Measurements from ENCODE around the gene HIBADH. TPM values are rescaled to one million over a fixed set of nuclear protein-coding genes. Genes with fewer than 3 reads are reported as not detected.

Gene HIBADH
- total and polyA plus RNA-seq, 9 of the 15 experiments (the other 6 are each of a cell fraction or from before 2014, with no cell fraction given): 10.7 to 67.8 (median 36.9) TPM

GRCh38 chr7:27611059-27611458 is 51.6 kb downstream of the HIBADH start:
- in situ Hi-C loops (cut with MboI): no loop called here

More at GRCh38 chr7:27611059-27611458, 51.6 kb downstream of the HIBADH start:
- DNase-seq (ENCODE audit: extremely low read depth in 1 of 4, low spot score in 3 of 4) (no peak), ATAC-seq (no peak), FAIRE-seq (no peak)
- WGBS (ENCODE audit: insufficient coverage, low coverage, missing lambda C conversion rate): 89% methylated on average over 3 of the region's 3 CpGs
- H3K4me2 ChIP-seq (ENCODE audit: insufficient read depth, low read length): no peak overlapping the region
- no peaks in the 10 kb centered on the region; the same call in 1 of the 2 replicates for H3K9me3 ChIP-seq (replicated peaks; ENCODE audit: control insufficient read depth, insufficient read depth, low read depth, low read length)
- H3K27ac ChIP-seq (ENCODE audit: extremely low read depth, low read depth, low read length): no peak overlapping the region
- intact Hi-C loops (cut with micrococcal nuclease): no loop called here
- no peaks in the 10 kb centered on the region for H3K79me2 ChIP-seq (ENCODE audit: control insufficient read depth, insufficient read depth, low read length)
- no peak overlapping the region for H2AFZ ChIP-seq (ENCODE audit: low read depth, low read length)
- H3K36me3 ChIP-seq (ENCODE audit: control insufficient read depth, insufficient read depth, low read length): peaks cover 3% of the 10 kb centered on the region; the same call in 1 of the 3 replicates
- H3K4me1 ChIP-seq (replicated peaks in 1 of 2; ENCODE audit: control insufficient read depth in 2 of 2, insufficient read depth in 2 of 2, low read length in 2 of 2): peaks cover 0 to 8% of the 10 kb centered on the region in 2 experiments; a peak in 3 of 5 replicates
- H3K9ac ChIP-seq (ENCODE audit: insufficient read depth in 1 of 2, low read depth in 2 of 2, low read length in 2 of 2): no peak overlapping the region
- BruUV-seq (replicated peaks): no TSS peak
- H3K4me3 ChIP-seq: no peak overlapping the region
- ChIA-PET POLR2A (interaction anchor here (0.7 kb wide), 1 partner anchor 31 kb away, joined by 3 read pairs; no protein-coding TSS in a partner anchor), CTCF (ENCODE audit: low intra/inter-chr PET ratio) (no interaction called here)
- no peaks in the 10 kb centered on the region for H3K27me3 ChIP-seq (ENCODE audit: control insufficient read depth in 2 of 2, insufficient read depth in 2 of 2, low read length in 2 of 2)
- TF ChIP-seq CC2D1A (IDR thresholded peaks at IDR 0.05) (no peak), ZBTB1 (CRISPR knock-in tag; IDR thresholded peaks at IDR 0.05; ENCODE audit: borderline replicate concordance, low read depth) (no peak), ARID1B (IDR thresholded peaks at IDR 0.05) (no peak), ZKSCAN3 (CRISPR knock-in tag; IDR thresholded peaks at IDR 0.05) (no peak), THAP7 (CRISPR knock-in tag; IDR thresholded peaks at IDR 0.05) (no peak), SIX5 (IDR thresholded peaks at IDR 0.05; ENCODE audit: borderline replicate concordance in 1 of 2, insufficient read depth in 1 of 2, low read depth in 1 of 2, low read length in 2 of 2) (no peak), MCM2 (IDR thresholded peaks at IDR 0.05; ENCODE audit: low read depth) (no peak), THAP12 (CRISPR knock-in tag; IDR thresholded peaks at IDR 0.05) (no peak)
- TF ChIP-seq, protein P1, sequence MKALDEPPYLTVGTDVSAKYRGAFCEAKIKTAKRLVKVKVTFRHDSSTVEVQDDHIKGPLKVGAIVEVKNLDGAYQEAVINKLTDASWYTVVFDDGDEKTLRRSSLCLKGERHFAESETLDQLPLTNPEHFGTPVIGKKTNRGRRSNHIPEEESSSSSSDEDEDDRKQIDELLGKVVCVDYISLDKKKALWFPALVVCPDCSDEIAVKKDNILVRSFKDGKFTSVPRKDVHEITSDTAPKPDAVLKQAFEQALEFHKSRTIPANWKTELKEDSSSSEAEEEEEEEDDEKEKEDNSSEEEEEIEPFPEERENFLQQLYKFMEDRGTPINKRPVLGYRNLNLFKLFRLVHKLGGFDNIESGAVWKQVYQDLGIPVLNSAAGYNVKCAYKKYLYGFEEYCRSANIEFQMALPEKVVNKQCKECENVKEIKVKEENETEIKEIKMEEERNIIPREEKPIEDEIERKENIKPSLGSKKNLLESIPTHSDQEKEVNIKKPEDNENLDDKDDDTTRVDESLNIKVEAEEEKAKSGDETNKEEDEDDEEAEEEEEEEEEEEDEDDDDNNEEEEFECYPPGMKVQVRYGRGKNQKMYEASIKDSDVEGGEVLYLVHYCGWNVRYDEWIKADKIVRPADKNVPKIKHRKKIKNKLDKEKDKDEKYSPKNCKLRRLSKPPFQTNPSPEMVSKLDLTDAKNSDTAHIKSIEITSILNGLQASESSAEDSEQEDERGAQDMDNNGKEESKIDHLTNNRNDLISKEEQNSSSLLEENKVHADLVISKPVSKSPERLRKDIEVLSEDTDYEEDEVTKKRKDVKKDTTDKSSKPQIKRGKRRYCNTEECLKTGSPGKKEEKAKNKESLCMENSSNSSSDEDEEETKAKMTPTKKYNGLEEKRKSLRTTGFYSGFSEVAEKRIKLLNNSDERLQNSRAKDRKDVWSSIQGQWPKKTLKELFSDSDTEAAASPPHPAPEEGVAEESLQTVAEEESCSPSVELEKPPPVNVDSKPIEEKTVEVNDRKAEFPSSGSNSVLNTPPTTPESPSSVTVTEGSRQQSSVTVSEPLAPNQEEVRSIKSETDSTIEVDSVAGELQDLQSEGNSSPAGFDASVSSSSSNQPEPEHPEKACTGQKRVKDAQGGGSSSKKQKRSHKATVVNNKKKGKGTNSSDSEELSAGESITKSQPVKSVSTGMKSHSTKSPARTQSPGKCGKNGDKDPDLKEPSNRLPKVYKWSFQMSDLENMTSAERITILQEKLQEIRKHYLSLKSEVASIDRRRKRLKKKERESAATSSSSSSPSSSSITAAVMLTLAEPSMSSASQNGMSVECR (CRISPR knock-in tag; IDR thresholded peaks at IDR 0.05): no peak
- H3K9me1 ChIP-seq (ENCODE audit: control insufficient read depth, insufficient read depth, low read length): no peaks in the 10 kb centered on the region
- no peaks in the 10 kb centered on the region for H4K20me1 ChIP-seq (replicated peaks; ENCODE audit: control insufficient read depth, insufficient read depth, low read length)
